Measurements from ENCODE around the gene GMIP. TPM values are rescaled to one million over a fixed set of nuclear protein-coding genes. Genes with fewer than 3 reads are reported as not detected.

Gene GMIP
- total and polyA plus RNA-seq, 3 donors from 2014 or later: 8.8 to 15.2 (median 13.4) TPM

DNA sequence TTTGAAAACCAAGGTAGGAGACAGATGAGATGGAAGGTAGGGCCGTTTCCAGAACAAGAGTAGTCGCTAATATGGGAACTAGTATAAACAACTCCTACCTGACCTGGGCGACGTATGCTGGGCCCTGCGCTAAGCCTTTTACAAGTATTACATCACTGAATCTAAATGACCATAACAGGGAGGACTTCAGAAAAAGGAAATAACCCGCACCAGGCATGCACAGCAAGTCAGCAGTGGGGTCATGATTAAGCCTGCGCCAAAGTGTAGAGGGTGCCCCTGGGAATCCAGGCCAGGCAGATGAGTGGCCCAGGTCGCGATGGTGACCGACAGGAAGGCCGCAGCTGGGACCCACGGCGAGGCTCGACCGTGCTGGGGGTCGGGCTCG, 19.4 kb upstream of the GMIP start:
- TF ChIP-seq, protein P1, sequence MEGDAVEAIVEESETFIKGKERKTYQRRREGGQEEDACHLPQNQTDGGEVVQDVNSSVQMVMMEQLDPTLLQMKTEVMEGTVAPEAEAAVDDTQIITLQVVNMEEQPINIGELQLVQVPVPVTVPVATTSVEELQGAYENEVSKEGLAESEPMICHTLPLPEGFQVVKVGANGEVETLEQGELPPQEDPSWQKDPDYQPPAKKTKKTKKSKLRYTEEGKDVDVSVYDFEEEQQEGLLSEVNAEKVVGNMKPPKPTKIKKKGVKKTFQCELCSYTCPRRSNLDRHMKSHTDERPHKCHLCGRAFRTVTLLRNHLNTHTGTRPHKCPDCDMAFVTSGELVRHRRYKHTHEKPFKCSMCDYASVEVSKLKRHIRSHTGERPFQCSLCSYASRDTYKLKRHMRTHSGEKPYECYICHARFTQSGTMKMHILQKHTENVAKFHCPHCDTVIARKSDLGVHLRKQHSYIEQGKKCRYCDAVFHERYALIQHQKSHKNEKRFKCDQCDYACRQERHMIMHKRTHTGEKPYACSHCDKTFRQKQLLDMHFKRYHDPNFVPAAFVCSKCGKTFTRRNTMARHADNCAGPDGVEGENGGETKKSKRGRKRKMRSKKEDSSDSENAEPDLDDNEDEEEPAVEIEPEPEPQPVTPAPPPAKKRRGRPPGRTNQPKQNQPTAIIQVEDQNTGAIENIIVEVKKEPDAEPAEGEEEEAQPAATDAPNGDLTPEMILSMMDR (IDR thresholded peaks at IDR 0.05): no peak
- no peak for TF ChIP-seq POLR2A (IDR thresholded peaks at IDR 0.05)
- DNase-seq: no peak
- no peaks in the 10 kb centered on the region for H3K36me3 ChIP-seq (ENCODE audit: low read depth, missing control alignments)
- H3K4me3 ChIP-seq: peak overlapping the region; percentile 93 to 95
- H3K4me1 ChIP-seq: peaks cover 10% of the 10 kb centered on the region
- H3K27me3 ChIP-seq: no peaks in the 10 kb centered on the region
- intact Hi-C loops (cut with DNase I; ENCODE audit: low total_unique reads): no loop called here
- no peaks in the 10 kb centered on the region for H3K9me3 ChIP-seq
- WGBS, 2 donors: 6 to 12% methylated on average over 6 to 17 of the region's 17 CpGs
- H3K27ac ChIP-seq: peak overlapping the region in 1 of 2 donors; percentile 95

DNA sequence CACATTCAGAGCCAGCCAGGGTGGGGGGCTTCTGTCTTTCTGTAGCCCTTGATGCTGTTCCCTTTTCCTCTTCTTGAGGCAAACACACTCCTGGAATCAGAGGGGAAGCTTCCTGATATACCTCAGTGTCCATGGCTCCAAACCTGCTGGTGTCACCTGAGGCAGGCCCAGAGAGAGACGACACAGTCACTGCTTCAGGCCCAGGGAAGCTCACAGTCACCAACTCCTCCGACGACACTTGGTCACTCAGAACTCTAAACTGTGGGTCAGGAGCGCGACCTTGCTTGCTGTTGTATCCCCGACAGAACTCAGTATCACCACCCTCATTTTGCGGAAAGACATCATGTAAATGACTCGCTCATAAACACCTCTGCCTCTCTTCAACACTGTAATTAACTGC, 18.9 kb upstream of the GMIP start:
- H3K36me3 ChIP-seq (ENCODE audit: low read depth, missing control alignments): no peaks in the 10 kb centered on the region
- WGBS, 2 donors: 66 to 67% methylated on average over 8 of the region's 8 CpGs
- DNase-seq: no peak
- no peaks in the 10 kb centered on the region for H3K9me3 ChIP-seq
- H3K27me3 ChIP-seq: no peaks in the 10 kb centered on the region
- intact Hi-C loops (cut with DNase I; ENCODE audit: low total_unique reads): no loop called here
- peaks cover 10% of the 10 kb centered on the region for H3K4me1 ChIP-seq
- TF ChIP-seq, protein P1 (IDR thresholded peaks at IDR 0.05): no peak
- TF ChIP-seq POLR2A (IDR thresholded peaks at IDR 0.05): no peak
- H3K27ac ChIP-seq: no peak overlapping the region
- no peak overlapping the region for H3K4me3 ChIP-seq

DNA sequence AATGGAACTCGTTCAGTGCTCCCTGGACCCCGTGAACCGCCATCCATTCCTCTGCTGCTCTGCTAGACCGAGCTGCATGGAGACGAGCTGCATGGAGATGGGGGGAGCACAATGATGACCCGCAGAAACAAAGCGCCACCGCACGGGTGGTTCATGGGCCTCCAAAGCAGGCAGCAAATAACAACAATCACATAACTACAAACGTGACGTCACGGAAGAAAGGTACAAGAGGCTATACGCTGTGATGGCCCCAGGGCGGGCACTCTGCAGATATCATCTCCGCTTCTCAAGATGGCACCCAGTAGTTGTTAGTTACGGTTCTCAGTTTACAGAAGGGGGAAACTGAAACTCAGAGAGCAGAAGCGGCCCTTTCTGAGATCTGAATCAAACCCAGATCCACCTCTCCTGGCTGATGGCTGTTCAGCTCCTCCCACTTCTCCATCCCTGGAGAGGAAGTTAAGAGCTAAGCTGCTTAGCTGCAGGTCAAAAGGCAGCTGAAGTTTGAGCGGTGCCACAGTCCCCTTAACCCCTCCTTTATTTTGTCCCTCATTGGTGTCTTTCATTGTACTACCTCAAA, 18.3 kb upstream of the GMIP start:
- Histone ChIP-seq H3K4me1 (peaks cover 10% of the 10 kb centered on the region), H3K9me3 (no peaks in the 10 kb centered on the region), H3K36me3 (ENCODE audit: low read depth, missing control alignments) (no peaks in the 10 kb centered on the region), H3K27me3 (no peaks in the 10 kb centered on the region), H3K27ac (no peak overlapping the region), H3K4me3 (no peak overlapping the region)
- TF ChIP-seq, protein P1 (IDR thresholded peaks at IDR 0.05): no peak
- no peak for TF ChIP-seq POLR2A (IDR thresholded peaks at IDR 0.05)
- intact Hi-C loops (cut with DNase I; ENCODE audit: low total_unique reads): no loop called here
- no peak for DNase-seq
- WGBS, 2 donors: 71 to 82% methylated on average over 18 of the region's 18 CpGs

DNA sequence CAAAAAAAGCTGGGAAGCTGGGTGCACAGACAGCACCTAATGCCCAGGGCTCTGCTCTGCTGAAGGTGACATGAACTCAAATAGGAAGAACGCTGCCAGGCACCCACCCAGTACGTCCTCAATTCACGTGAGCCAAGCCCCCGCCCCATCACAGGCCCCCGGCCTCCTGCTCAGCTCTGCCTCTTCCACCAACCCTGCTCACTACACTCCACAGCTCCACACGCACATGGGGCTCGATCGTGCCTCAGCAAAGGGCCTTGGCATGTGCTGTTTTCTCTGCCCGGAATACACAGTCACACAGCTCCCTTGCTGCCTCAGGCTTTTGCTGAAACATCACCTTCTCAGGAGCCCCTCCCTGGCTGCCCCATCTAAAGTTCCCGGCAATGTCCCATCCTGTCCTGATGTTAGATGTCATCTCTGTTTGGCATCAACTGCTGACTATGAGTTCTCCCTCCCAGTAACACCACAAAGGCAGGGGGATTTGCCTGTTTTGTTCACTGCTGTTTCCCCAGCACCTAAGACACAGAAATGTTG, 17.8 kb upstream of the GMIP start:
- 86 to 87% methylated on average over 10 of the region's 10 CpGs for WGBS, 2 donors
- H3K36me3 ChIP-seq (ENCODE audit: low read depth, missing control alignments): no peaks in the 10 kb centered on the region
- no peak for DNase-seq

More for the DNA sequence above, 17.8 kb upstream of the GMIP start:
- peaks cover 10% of the 10 kb centered on the region for H3K4me1 ChIP-seq
- no peak for TF ChIP-seq POLR2A (IDR thresholded peaks at IDR 0.05)
- TF ChIP-seq, protein P1 (IDR thresholded peaks at IDR 0.05): no peak
- H3K27ac ChIP-seq: no peak overlapping the region
- no peaks in the 10 kb centered on the region for H3K27me3 ChIP-seq
- H3K9me3 ChIP-seq: no peaks in the 10 kb centered on the region
- intact Hi-C loops (cut with DNase I; ENCODE audit: low total_unique reads): no loop called here
- H3K4me3 ChIP-seq: no peak overlapping the region

All from testis (tissue), 3 donors.